ENCODE data around the gene SMYD3.
A peak's percentile ranks its signal among the peaks of the same experiment; 100 is the strongest.

SMYD3 gene

GRCh38 chr1:246215510-246215903 is 291.6 kb downstream of the SMYD3 start:
- DNase-seq (ENCODE audit: low spot score in 2 of 2) = no peak

GRCh38 chr1:246214708-246215509 is 292.2 kb downstream of the SMYD3 start:
- Histone ChIP-seq H3K4me1 (peaks cover 8% of the 10 kb centered on the region), H3K9me3 (no peaks in the 10 kb centered on the region), H3K27me3 (ENCODE audit: low read depth) (no peaks in the 10 kb centered on the region), H3K4me3 (no peak overlapping the region), H3K36me3 (replicated peaks) (no peaks in the 10 kb centered on the region)
- in situ Hi-C loops (cut with MboI; ENCODE audit: low sequenced_read_pairs) = no loop called here
- DNase-seq (ENCODE audit: low spot score in 2 of 2) = peak; percentile 34 to 53

More at GRCh38 chr1:246215510-246215903, 291.6 kb downstream of the SMYD3 start:
- in situ Hi-C loops (cut with MboI; ENCODE audit: low sequenced_read_pairs) = no loop called here
- Histone ChIP-seq H3K4me1 (peaks cover 8% of the 10 kb centered on the region), H3K27me3 (ENCODE audit: low read depth) (no peaks in the 10 kb centered on the region), H3K9me3 (no peaks in the 10 kb centered on the region), H3K4me3 (no peak overlapping the region), H3K36me3 (replicated peaks) (no peaks in the 10 kb centered on the region)

- Histone ChIP-seq H3K36me3 (replicated peaks) (no peaks in the 10 kb centered on the region), H3K9me3 (no peaks in the 10 kb centered on the region), H3K4me1 (peaks cover 8% of the 10 kb centered on the region), H3K27me3 (ENCODE audit: low read depth) (no peaks in the 10 kb centered on the region), H3K4me3 (no peak overlapping the region)
- DNase-seq (ENCODE audit: low spot score in 2 of 2) = no peak
- in situ Hi-C loops (cut with MboI; ENCODE audit: low sequenced_read_pairs) = no loop called here
Measured at GRCh38 chr1:246213947-246214346, 293.1 kb downstream of the SMYD3 start.

GRCh38 chr1:246213502-246213901 is 293.6 kb downstream of the SMYD3 start:
- in situ Hi-C loops (cut with MboI; ENCODE audit: low sequenced_read_pairs) = no loop called here
- Histone ChIP-seq H3K4me3 (no peak overlapping the region), H3K9me3 (no peaks in the 10 kb centered on the region), H3K27me3 (ENCODE audit: low read depth) (no peaks in the 10 kb centered on the region), H3K4me1 (peaks cover 8% of the 10 kb centered on the region), H3K36me3 (replicated peaks) (no peaks in the 10 kb centered on the region)
- no peak for DNase-seq (ENCODE audit: low spot score in 2 of 2)

- no peak for DNase-seq (ENCODE audit: low spot score in 2 of 2)
- no peak overlapping the region for H3K4me3 ChIP-seq
- H3K36me3 ChIP-seq (replicated peaks) = no peaks in the 10 kb centered on the region
- H3K9me3 ChIP-seq = no peaks in the 10 kb centered on the region
- H3K27me3 ChIP-seq (ENCODE audit: low read depth) = no peaks in the 10 kb centered on the region
- in situ Hi-C loops (cut with MboI; ENCODE audit: low sequenced_read_pairs) = no loop called here
- H3K4me1 ChIP-seq = peaks cover 8% of the 10 kb centered on the region
Measured at GRCh38 chr1:246213036-246213435, 294.0 kb downstream of the SMYD3 start.

- Histone ChIP-seq H3K4me3 (no peak overlapping the region), H3K27me3 (ENCODE audit: low read depth) (no peaks in the 10 kb centered on the region), H3K9me3 (no peaks in the 10 kb centered on the region), H3K36me3 (replicated peaks) (no peaks in the 10 kb centered on the region), H3K4me1 (peaks cover 12% of the 10 kb centered on the region)
- DNase-seq (ENCODE audit: low spot score in 2 of 2) = no peak
- in situ Hi-C loops (cut with MboI; ENCODE audit: low sequenced_read_pairs) = no loop called here
Measured at GRCh38 chr1:246212013-246212412, 295.1 kb downstream of the SMYD3 start.

GRCh38 chr1:246210756-246211155 is 296.3 kb downstream of the SMYD3 start:
- Histone ChIP-seq H3K4me3 (no peak overlapping the region), H3K9me3 (no peaks in the 10 kb centered on the region), H3K4me1 (peaks cover 13% of the 10 kb centered on the region), H3K27me3 (ENCODE audit: low read depth) (no peaks in the 10 kb centered on the region), H3K36me3 (replicated peaks) (no peaks in the 10 kb centered on the region)
- in situ Hi-C loops (cut with MboI; ENCODE audit: low sequenced_read_pairs) = no loop called here
- DNase-seq (ENCODE audit: low spot score in 2 of 2) = no peak

GRCh38 chr1:246208105-246208504 is 299.0 kb downstream of the SMYD3 start:
- H3K36me3 ChIP-seq (replicated peaks) = no peaks in the 10 kb centered on the region
- no peak for DNase-seq (ENCODE audit: low spot score in 2 of 2)
- no peaks in the 10 kb centered on the region for H3K9me3 ChIP-seq
- no peaks in the 10 kb centered on the region for H3K27me3 ChIP-seq (ENCODE audit: low read depth)
- 0 out of 2 replicates have a peak, but pooled peaks cover 5% of the 10 kb centered on the region for H3K4me1 ChIP-seq
- H3K4me3 ChIP-seq = no peak overlapping the region
- in situ Hi-C loops (cut with MboI; ENCODE audit: low sequenced_read_pairs) = no loop called here

- DNase-seq (ENCODE audit: low spot score in 2 of 2) = no peak
- in situ Hi-C loops (cut with MboI; ENCODE audit: low sequenced_read_pairs) = no loop called here
- Histone ChIP-seq H3K9me3 (no peaks in the 10 kb centered on the region), H3K27me3 (ENCODE audit: low read depth) (no peaks in the 10 kb centered on the region), H3K4me1 (peaks cover 11% of the 10 kb centered on the region), H3K36me3 (replicated peaks) (no peaks in the 10 kb centered on the region), H3K4me3 (no peak overlapping the region)
Measured at GRCh38 chr1:246203180-246203579, 303.9 kb downstream of the SMYD3 start.

GRCh38 chr1:246200738-246201137 is 306.3 kb downstream of the SMYD3 start:
- no peak for DNase-seq (ENCODE audit: low spot score in 2 of 2)
- Histone ChIP-seq H3K4me3 (no peak overlapping the region), H3K9me3 (no peaks in the 10 kb centered on the region), H3K36me3 (replicated peaks) (no peaks in the 10 kb centered on the region), H3K27me3 (ENCODE audit: low read depth) (no peaks in the 10 kb centered on the region), H3K4me1 (peaks cover 15% of the 10 kb centered on the region)
- in situ Hi-C loops (cut with MboI; ENCODE audit: low sequenced_read_pairs) = no loop called here

GRCh38 chr1:246200225-246200624 is 306.9 kb downstream of the SMYD3 start:
- no peaks in the 10 kb centered on the region for H3K9me3 ChIP-seq
- H3K4me1 ChIP-seq = peaks cover 15% of the 10 kb centered on the region
- no peak for DNase-seq (ENCODE audit: low spot score in 2 of 2)
- in situ Hi-C loops (cut with MboI; ENCODE audit: low sequenced_read_pairs) = no loop called here
- H3K36me3 ChIP-seq (replicated peaks) = no peaks in the 10 kb centered on the region
- no peak overlapping the region for H3K4me3 ChIP-seq
- no peaks in the 10 kb centered on the region for H3K27me3 ChIP-seq (ENCODE audit: low read depth)

- Histone ChIP-seq H3K4me1 (peaks cover 15% of the 10 kb centered on the region), H3K4me3 (no peak overlapping the region), H3K9me3 (no peaks in the 10 kb centered on the region), H3K27me3 (ENCODE audit: low read depth) (no peaks in the 10 kb centered on the region), H3K36me3 (replicated peaks) (no peaks in the 10 kb centered on the region)
- DNase-seq (ENCODE audit: low spot score in 2 of 2) = peak; percentile 45 to 66
- in situ Hi-C loops (cut with MboI; ENCODE audit: low sequenced_read_pairs) = no loop called here
Measured at GRCh38 chr1:246199086-246199645, 307.9 kb downstream of the SMYD3 start.

GRCh38 chr1:246198115-246198816 is 308.8 kb downstream of the SMYD3 start:
- peaks cover 15% of the 10 kb centered on the region for H3K4me1 ChIP-seq
- no peak for DNase-seq (ENCODE audit: low spot score in 2 of 2)
- no peaks in the 10 kb centered on the region for H3K9me3 ChIP-seq
- H3K4me3 ChIP-seq = no peak overlapping the region
- no peaks in the 10 kb centered on the region for H3K36me3 ChIP-seq (replicated peaks)
- no peaks in the 10 kb centered on the region for H3K27me3 ChIP-seq (ENCODE audit: low read depth)
- in situ Hi-C loops (cut with MboI; ENCODE audit: low sequenced_read_pairs) = no loop called here

- in situ Hi-C loops (cut with MboI; ENCODE audit: low sequenced_read_pairs) = no loop called here
- Histone ChIP-seq H3K36me3 (replicated peaks) (no peaks in the 10 kb centered on the region), H3K4me3 (no peak overlapping the region), H3K4me1 (peaks cover 15% of the 10 kb centered on the region), H3K27me3 (ENCODE audit: low read depth) (no peaks in the 10 kb centered on the region), H3K9me3 (no peaks in the 10 kb centered on the region)
- no peak for DNase-seq (ENCODE audit: low spot score in 2 of 2)
Measured at GRCh38 chr1:246197076-246197475, 310.0 kb downstream of the SMYD3 start.

Measured in HAP-1 (cell line).